T-helper 2 cell treated with Interferon-gamma antibody and Interleukin-4, amounts not matched to agents 5 μg/mL and 100 μg/mL, for 36 hours (primary cell): Measurements from ENCODE around the gene IL20.
"Not testable (repeated sequence)": the region's sequence is repeated elsewhere in the genome, so short reads cannot be mapped to it uniquely, and the experiment has no call there.

Source experiments
- DNase-seq: peaks from one replicate; pipeline ENCODE4 v3.0.0; 2021; ENCODE audit warnings: low spot score
- H3K27ac Mint-ChIP-seq: one replicate; pipeline ENCODE4 v1.8.0; 2021; ENCODE audit warnings: mild to moderate bottlenecking, mixed read lengths
- H3K27me3 Mint-ChIP-seq: one replicate; pipeline ENCODE4 v1.8.0; 2021; ENCODE audit warnings: low read depth, mixed read lengths
- H3K36me3 Mint-ChIP-seq: one replicate; pipeline ENCODE4 v1.8.0; 2021; ENCODE audit warnings: low read depth, mixed read lengths
- H3K4me1 Mint-ChIP-seq: one replicate; pipeline ENCODE4 v1.8.0; 2021; ENCODE audit warnings: low read depth, mixed read lengths
- H3K4me3 Mint-ChIP-seq: one replicate; pipeline ENCODE4 v1.8.0; 2022; ENCODE audit warnings: mild to moderate bottlenecking, moderate library complexity, mixed read lengths
- H3K9me3 Mint-ChIP-seq: one replicate; pipeline ENCODE4 v1.8.0; 2021; ENCODE audit warnings: mixed read lengths

The IL20 gene

GRCh38 chr1:206851341-206852010, 13.9 kb upstream of the IL20 start:
- Mint-ChIP-seq H3K27ac (no peak overlapping the region), H3K36me3 (no peaks in the 10 kb centered on the region), H3K27me3 (peaks cover 53% of the 10 kb centered on the region), H3K4me1 (peaks cover 5% of the 10 kb centered on the region), H3K9me3 (peaks cover 21% of the 10 kb centered on the region), H3K4me3 (no peak overlapping the region)
- no peak for DNase-seq

- H3K4me1 Mint-ChIP-seq, DNase-seq, H3K27ac Mint-ChIP-seq, H3K4me3 Mint-ChIP-seq, H3K36me3 Mint-ChIP-seq: not testable (repeated sequence)
- H3K27me3 Mint-ChIP-seq = peaks cover 53% of the 10 kb centered on the region
- peaks cover 21% of the 10 kb centered on the region for H3K9me3 Mint-ChIP-seq
Measured at GRCh38 chr1:206852662-206853061, 12.8 kb upstream of the IL20 start.

DNA sequence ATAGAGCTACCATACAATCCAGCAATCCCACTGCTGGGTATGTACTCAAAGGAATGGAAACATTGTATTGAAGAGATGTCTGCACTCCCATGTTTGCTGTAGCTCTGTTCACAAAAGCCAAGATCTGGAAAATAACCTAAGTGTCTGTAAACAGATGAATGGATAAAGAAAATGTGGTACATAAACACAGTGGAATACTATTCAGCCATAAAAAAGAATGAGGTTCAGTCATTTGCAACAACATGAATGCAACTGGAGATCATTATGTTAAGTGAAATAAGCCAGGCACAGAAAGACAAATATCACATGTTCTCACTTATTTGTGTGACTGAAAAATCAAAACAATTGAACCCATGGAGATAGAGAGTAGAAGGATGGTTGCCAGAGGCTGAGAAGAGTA, 11.7 kb upstream of the IL20 start:
- H3K27ac Mint-ChIP-seq, H3K36me3 Mint-ChIP-seq, DNase-seq, H3K4me1 Mint-ChIP-seq, H3K4me3 Mint-ChIP-seq: not testable (repeated sequence)
- Mint-ChIP-seq H3K9me3 (peaks cover 21% of the 10 kb centered on the region), H3K27me3 (peaks cover 49% of the 10 kb centered on the region)

GRCh38 chr1:206854401-206855129, 10.9 kb upstream of the IL20 start:
- no peak for DNase-seq
- peaks cover 42% of the 10 kb centered on the region for H3K27me3 Mint-ChIP-seq

GRCh38 chr1:206855859-206856258, 9.6 kb upstream of the IL20 start:
- Mint-ChIP-seq H3K27ac (no peak overlapping the region), H3K36me3 (no peaks in the 10 kb centered on the region), H3K27me3 (peaks cover 37% of the 10 kb centered on the region), H3K9me3 (peaks cover 21% of the 10 kb centered on the region), H3K4me1 (peaks cover 15% of the 10 kb centered on the region), H3K4me3 (no peak overlapping the region)
- no peak for DNase-seq

More at GRCh38 chr1:206854401-206855129, 10.9 kb upstream of the IL20 start:
- peaks cover 14% of the 10 kb centered on the region for H3K4me1 Mint-ChIP-seq
- peaks cover 21% of the 10 kb centered on the region for H3K9me3 Mint-ChIP-seq
- H3K4me3 Mint-ChIP-seq = no peak overlapping the region
- no peak overlapping the region for H3K27ac Mint-ChIP-seq
- no peaks in the 10 kb centered on the region for H3K36me3 Mint-ChIP-seq

- peaks cover 17% of the 10 kb centered on the region for H3K9me3 Mint-ChIP-seq
Measured at GRCh38 chr1:206856674-206857464, 8.6 kb upstream of the IL20 start.

GRCh38 chr1:206859082-206859521, 6.3 kb upstream of the IL20 start:
- Mint-ChIP-seq H3K9me3 (no peaks in the 10 kb centered on the region), H3K36me3 (no peaks in the 10 kb centered on the region), H3K4me3 (no peak overlapping the region), H3K27me3 (peaks cover 35% of the 10 kb centered on the region), H3K4me1 (peaks cover 17% of the 10 kb centered on the region), H3K27ac (no peak overlapping the region)
- no peak for DNase-seq

More at GRCh38 chr1:206856674-206857464, 8.6 kb upstream of the IL20 start:
- Mint-ChIP-seq H3K36me3 (no peaks in the 10 kb centered on the region), H3K27ac (no peak overlapping the region), H3K27me3 (peaks cover 37% of the 10 kb centered on the region), H3K4me1 (peaks cover 17% of the 10 kb centered on the region), H3K4me3 (no peak overlapping the region)
- DNase-seq = no peak

DNA sequence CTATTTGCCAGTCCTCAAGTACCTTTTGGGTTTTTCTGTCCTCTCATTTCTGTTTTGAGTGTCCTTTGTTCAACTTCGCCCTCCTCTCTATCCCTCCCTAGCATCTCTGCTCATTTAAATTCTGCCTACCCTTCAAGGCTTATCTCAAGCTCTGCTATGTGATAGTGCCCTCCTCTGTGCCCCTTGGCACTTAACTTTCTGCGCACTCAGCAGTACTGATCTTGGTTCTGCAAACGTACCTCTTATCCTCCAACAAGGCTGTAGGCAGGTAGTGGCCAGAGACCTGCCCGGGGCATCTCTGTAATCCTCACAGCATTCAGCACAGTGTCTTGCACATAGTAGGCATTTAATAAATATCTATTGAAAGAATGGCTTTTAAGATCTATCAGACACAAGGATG, 5.3 kb upstream of the IL20 start:
- no peak for DNase-seq
- peaks cover 35% of the 10 kb centered on the region for H3K27me3 Mint-ChIP-seq
- no peak overlapping the region for H3K4me3 Mint-ChIP-seq
- H3K27ac Mint-ChIP-seq = no peak overlapping the region
- H3K9me3 Mint-ChIP-seq = no peaks in the 10 kb centered on the region
- no peaks in the 10 kb centered on the region for H3K36me3 Mint-ChIP-seq
- peaks cover 20% of the 10 kb centered on the region for H3K4me1 Mint-ChIP-seq

GRCh38 chr1:206863266-206863665, 2.2 kb upstream of the IL20 start:
- Mint-ChIP-seq H3K9me3 (no peaks in the 10 kb centered on the region), H3K36me3 (no peaks in the 10 kb centered on the region), H3K4me1 (peaks cover 15% of the 10 kb centered on the region), H3K4me3 (no peak overlapping the region), H3K27me3 (peaks cover 44% of the 10 kb centered on the region), H3K27ac (no peak overlapping the region)
- no peak for DNase-seq

DNA sequence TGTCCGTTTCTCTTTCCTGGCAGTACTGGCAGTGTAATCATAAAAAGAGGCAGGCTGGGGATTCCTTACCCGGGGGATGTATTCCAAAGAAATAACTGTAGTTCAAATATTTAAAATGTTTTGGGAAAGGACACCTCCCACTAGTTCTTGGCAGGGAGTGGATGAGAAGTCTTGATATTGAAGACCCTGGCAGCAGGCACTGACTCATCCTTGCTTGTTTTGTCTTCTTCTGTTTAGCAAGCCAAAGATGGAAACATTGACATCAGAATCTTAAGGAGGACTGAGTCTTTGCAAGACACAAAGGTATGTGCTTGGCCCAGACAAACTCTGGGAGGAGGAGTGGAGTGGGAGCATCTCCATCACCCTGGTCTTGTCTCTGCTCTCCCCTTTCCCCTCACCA, 639 bp downstream of the IL20 start:
- Mint-ChIP-seq H3K9me3 (peaks cover 2% of the 10 kb centered on the region), H3K4me3 (no peak overlapping the region), H3K36me3 (no peaks in the 10 kb centered on the region), H3K27ac (no peak overlapping the region), H3K27me3 (peaks cover 37% of the 10 kb centered on the region), H3K4me1 (peaks cover 11% of the 10 kb centered on the region)
- no peak for DNase-seq

- Mint-ChIP-seq H3K27me3 (peaks cover 27% of the 10 kb centered on the region), H3K36me3 (peaks cover 1% of the 10 kb centered on the region), H3K4me1 (peaks cover 9% of the 10 kb centered on the region), H3K9me3 (peaks cover 13% of the 10 kb centered on the region), H3K27ac (no peak overlapping the region), H3K4me3 (no peak overlapping the region)
- no peak for DNase-seq
Measured at GRCh38 chr1:206867239-206867638, 1.8 kb downstream of the IL20 start.

- H3K27me3 Mint-ChIP-seq = peaks cover 25% of the 10 kb centered on the region
- no peak overlapping the region for H3K27ac Mint-ChIP-seq
- H3K4me3 Mint-ChIP-seq = no peak overlapping the region
Measured at GRCh38 chr1:206867716-206868115, 2.3 kb downstream of the IL20 start.

DNA sequence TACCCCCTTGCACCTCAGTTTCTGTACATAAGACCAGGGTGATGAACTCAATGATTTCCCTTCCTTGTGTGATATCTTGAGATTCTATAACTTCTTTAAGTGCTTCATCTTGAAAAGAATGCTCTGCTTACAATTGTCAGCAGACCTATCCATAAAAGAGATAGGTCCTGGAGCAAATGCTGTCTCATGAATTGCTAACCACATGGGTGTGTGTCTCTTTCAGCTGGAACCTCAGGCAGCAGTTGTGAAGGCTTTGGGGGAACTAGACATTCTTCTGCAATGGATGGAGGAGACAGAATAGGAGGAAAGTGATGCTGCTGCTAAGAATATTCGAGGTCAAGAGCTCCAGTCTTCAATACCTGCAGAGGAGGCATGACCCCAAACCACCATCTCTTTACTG, 2.8 kb downstream of the IL20 start:
- peaks cover 2% of the 10 kb centered on the region for H3K36me3 Mint-ChIP-seq
- no peak overlapping the region for H3K27ac Mint-ChIP-seq
- no peak overlapping the region for H3K4me3 Mint-ChIP-seq
- peaks cover 19% of the 10 kb centered on the region for H3K27me3 Mint-ChIP-seq
- no peak for DNase-seq
- H3K4me1 Mint-ChIP-seq = peaks cover 9% of the 10 kb centered on the region
- peaks cover 20% of the 10 kb centered on the region for H3K9me3 Mint-ChIP-seq

More at GRCh38 chr1:206867716-206868115, 2.3 kb downstream of the IL20 start:
- no peak for DNase-seq
- Mint-ChIP-seq H3K36me3 (peaks cover 2% of the 10 kb centered on the region), H3K9me3 (peaks cover 15% of the 10 kb centered on the region), H3K4me1 (peaks cover 9% of the 10 kb centered on the region)

DNA sequence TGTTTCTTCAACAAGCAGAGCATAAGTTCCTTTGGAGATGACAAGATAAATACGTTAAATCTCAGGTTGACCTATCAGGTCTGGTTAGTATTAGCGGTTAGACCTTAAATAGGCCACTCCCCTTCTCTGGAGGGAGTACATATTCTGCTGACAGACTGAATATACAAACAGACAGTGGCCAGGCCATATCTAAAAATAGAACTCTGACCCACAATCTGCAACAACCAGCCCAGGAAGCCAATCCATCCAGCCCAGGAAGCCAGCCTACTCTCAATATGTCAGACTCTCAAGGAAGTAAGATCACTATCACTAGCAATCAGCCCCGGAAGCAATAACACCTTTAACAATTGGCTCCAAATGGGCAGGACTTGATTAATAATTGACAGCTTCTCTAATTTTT, 6.7 kb downstream of the IL20 start:
- no peak overlapping the region for H3K4me3 Mint-ChIP-seq
- H3K36me3 Mint-ChIP-seq = peaks cover 5% of the 10 kb centered on the region
- no peak overlapping the region for H3K27ac Mint-ChIP-seq
- H3K27me3 Mint-ChIP-seq = peaks cover 10% of the 10 kb centered on the region
- peaks cover 4% of the 10 kb centered on the region for H3K4me1 Mint-ChIP-seq
- peaks cover 45% of the 10 kb centered on the region for H3K9me3 Mint-ChIP-seq
- no peak for DNase-seq
